ENCODE results near the gene WDR18.
"Not testable (repeated sequence)": the region's sequence is repeated elsewhere in the genome, so short reads cannot be mapped to it uniquely, and the experiment has no call there.

WDR18 gene

DNA sequence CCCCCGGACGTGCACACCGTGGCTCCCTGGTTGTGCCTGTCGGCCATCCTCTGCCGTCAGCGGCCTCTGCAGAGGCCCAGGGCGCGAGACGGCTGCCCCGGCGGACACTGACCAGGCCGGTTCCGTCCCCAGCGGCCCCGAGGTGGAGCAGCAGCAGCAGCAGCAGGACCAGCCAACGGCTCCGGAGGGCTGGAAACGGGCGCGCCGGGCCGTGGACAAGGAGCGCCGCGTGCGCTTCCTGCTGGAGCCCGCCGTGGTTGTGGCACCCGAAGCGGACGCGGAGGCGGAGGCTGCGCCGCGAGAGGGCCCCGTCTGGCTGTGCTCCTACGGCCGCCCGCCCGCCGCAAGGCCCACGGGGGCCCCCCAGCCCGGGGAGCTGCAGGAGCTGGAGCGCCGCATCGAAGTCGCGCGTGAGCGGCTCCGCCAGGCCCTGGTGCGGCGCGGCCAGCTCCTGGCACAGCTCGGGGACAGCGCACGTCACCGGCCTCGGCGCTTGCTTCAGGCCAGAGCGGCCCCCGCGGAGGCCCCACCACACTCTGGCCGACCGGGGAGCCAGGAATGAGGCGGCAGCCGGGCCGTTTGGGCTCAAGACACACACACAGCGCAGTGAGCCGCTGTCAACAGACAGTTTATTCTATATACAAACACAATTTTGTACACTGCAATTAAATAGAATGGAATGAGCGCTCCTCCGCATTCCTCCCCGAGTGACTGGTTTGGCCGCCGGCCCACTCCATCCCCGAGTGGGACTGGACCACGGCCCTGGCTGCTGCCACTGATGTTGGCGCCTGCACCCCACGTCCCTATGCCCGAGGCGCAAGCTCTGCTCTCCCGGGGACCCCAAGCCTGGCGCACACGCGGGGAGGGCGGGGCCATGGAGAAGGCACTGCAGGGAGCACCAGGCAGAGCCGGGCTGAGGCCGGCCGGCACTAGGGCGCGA, 25.2 kb downstream of the WDR18 start:
- no peak for DNase-seq

DNA sequence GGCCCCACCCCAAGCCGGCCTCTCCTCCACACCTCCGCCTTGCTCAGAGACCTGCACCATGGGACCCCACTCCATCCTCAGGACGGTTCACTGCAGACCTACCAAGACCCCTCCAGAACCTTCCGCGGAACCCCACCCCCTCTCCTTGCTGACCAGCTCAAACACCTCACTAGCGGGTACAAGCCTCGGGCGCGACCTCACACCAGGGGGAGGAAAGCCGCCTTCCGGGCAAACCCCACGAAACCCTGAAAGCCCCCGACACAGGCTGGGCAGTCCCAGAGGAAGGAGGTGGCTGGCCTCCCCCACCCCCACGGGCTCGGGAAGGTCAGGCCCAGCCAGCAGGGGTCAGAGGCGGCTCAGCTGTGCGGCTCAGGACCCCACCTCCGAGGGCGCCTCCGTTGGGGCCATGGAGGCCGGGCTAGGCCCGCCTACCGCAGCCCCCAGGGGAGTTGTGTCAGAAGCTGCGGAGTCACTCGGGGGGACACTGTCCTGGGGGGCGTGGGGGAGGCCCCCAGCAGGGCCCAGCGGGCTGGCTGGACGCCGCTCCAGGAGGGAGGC, 25.9 kb downstream of the WDR18 start:
- no peak for DNase-seq

DNA sequence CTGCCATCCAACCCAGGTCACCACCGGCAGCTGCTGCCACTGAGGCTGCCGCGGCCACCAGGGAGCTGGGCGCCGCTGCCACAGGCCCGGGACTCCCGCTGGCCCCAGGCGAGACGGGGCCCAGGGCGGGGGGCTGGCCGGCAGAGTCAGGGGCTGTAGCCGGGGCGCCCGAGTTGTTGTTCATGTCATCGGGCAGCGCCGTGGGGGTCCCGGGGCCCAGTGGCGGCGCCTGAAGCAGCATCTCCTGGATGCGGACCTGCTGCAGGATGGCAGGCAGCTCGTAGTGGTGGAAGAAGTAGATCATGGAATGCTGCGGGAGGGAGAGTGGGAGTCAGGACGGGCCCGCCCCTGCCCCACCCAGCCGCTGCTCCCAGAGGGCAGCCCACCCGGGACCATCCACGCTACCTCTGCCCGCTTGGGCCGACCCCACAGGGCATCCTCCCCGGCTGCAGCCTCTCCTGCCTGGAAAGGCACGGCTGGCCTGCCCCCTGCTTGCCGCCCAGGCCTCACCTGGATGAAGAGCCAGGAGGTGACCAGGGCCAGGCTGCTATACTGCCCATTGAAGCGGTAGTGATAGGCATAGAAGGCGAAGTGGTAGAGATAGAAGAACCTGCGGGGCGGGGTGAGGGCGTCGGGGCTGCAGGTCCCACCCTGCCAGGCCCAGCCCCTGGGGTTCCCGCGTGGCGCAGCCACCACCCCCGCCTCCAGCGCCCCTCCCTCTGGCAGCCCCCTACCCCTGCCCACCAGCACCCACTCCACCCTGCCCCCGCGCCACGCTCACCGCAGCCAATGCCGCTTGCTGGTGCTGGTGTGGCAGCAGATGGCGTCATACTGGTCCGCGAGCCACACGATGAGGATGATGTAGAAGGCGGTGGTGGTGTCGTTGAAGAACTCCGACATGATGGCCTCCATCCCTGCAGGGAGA, 26.7 kb downstream of the WDR18 start:
- no peak for DNase-seq

DNA sequence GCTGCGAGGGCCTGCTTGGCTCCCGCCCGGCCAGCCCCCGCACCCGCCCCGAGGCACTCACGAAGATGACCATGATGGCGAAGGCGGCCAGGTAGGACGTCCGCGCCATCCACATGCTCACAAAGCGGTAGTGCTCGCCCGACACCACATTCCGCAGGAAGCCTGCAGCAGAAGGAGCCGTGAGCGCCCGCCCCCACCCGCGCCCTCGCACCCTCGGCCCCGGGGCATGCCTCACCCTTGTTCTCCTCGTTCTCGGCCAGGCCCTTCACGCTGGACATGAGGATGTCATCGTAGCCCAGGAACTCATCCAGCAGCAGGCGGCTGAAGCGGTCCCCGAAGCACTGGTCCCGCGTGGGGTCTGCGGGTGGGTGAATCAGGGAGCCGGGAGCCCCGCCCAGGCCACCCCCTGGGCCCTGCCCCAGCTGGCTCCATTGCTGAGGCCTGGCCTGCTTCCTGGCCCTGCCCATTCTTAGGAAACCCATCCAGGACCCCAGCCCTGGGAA, 27.7 kb downstream of the WDR18 start:
- DNase-seq: no peak

DNA sequence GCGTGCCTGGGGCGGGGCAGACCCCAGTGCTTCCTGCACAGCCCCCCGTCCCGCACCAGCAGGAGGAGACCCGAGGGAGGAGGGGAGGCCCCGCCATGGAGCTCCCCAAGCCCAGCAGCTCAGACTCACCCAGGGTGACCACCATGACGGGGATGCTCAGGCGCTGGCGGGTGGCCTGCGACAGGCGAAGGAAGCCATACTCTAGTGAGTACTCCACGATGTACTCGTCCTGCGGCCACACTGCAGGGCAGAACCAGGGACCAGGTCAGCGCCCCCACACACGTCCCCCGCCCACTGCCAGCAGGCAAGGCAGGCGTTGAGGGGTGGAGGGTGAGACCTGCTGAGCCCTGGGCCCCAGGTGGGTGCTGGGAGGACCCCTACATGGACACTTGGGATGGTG, 28.2 kb downstream of the WDR18 start:
- no peak for DNase-seq

DNA sequence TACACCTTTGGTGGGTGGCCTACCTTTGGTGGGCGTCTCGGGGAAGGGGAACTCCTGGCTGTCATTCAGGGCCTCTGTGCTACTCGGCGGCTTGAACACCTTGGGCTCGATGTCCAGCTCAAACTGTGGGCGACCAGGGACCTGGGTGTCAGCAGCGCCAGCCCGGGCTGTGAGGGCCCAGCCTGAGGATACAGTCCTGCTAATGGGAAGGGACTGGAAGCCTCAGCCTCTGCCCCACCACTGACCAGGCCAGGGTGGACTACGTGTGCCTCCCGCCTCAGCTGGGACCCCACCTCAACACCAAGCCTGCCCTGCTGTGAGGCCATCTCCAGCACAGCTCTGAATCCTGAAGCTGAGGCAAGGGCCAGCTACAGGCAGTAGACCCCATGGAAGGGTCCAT, 29.1 kb downstream of the WDR18 start:
- no peak for DNase-seq

DNA sequence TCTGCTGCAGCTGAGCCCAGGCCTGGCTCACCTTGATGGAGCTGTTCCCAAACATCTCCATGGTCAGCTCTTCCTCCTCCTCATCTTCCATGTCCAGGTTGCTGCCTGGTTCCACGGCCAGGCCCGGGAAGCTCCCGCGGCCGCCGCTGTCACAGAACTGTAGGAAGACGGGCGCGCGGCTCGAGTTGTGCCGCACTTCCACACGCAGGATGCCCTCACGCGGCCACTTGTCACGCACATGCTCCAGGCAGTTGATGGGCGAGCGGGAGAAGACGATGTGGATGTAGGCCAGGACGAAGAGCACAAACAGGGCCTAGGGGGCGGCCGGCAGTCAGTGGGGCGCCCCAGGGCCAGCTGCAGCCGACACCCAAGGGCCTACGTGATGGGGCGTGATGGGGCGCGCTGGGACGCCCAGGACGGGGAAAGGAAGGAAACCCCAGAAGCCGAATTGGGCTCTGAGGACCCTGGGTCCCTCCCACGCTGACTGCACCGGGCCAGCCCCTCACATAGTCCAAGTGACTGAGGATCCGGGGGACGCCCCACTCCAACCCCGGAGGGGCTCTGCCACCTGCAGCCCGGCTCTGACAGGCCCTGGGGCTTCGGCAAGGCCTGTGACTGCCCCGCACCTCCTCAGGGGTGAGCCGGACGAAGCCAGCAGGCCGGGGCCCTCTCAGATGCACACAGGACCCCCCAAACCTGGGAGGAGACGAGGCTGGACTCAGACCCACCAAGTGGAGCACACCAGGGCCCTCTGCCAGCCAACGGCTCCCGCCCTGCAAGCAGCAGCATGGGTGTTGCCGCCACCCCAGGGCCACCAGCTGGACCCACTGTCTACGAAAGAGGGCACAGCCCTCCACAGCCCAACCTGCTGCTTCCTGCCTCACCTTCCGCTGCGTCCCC, 30.3 kb downstream of the WDR18 start:
- no peak for DNase-seq

DNA sequence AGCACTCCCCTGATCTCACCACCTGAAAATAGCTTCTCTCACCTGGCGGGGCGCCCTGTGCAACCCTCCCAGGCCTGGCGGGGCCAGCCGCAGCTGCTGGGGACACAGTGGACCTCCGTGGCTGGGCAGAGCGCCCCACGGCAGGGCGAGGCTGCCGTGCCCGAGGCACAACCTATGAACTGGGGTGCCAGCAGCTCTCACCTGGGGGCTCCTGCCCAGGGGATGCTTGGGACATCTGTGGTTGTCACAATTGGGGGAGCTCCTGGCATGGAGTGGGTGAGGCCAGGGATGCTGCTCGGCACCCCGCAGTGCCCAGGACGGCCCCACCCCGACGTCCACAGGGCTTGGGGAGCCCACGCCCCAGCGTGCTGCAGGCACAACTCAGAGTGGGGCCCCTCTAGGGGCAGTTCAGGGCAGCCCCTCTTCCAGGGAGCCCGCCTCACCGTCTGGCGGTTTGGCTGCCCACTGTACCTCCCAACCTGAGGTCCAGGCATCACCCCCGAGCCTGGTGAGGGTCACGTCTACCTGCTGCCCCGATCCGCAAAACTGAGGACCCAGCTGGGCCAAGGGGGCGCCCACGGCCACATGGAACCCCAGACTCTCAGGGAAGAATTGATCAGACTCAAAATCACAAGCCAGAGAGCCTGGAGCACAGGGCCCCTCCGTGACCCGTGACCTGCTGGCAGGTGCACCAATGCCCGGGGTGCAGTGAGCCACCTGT, 31.1 kb downstream of the WDR18 start:
- no peak for DNase-seq

DNA sequence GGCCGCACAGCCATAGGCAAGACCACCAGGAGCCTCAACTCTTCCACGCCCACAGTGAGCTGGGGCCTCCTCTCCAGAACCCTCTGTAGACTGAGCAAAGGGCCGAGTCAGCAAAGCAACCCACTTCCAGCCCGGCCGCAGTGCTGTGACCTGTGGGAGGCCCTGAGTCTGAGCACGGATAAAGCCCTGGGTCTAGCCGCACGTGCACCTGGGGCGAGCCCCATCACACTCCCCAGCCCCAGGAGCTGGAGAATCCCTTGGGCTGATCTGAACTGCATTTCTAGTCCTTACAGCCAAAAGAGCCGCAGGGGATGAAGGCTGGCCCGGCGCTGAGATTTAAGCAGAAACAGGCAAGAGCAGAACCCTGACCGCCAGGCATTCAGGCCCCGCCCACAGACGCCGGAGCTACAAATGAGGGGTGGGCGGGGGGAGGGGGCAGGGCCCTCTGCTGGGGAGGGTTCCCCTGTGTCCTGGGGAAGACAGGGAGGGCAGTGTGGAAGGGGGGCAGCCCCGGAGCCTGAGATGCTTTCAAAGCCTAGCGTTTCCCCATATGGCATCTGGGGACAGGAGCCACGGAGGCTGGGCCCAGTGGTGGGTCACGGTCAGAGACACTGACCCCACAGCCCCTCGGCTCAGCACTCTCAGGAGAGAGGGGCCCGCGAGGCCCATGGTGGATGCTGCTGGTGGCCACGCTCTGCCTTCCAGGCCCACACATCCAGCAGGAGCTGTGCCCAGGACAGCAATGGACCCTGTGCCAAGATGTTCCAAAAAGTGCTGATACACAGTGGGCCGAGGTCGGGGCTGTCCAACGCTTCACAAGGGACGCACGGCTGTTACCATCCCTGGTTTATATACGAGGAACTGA, 31.9 kb downstream of the WDR18 start:
- no peak for DNase-seq

DNA sequence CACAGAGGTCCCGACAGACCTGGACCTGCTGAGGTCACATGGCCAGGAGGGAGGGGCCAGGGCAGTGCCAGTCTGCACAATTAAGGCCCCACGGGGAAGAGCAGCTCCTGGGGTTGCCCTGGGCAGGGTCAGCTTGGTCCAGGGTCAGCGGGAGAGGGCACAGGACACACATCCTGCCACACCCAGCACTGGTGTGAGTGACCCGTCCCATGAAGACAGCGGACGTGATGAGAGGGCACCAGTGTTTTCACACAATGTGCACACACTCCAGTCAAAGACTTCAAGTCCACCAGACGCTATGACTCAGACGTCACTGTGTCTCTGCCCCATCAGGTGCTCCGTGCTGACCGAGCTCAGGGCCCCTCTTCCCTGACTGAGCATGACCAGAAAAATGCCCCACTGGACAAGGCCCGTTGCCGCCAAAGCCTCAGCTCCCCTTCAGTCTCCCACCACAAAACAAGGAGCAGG, 32.5 kb downstream of the WDR18 start:
- DNase-seq: no peak

DNA sequence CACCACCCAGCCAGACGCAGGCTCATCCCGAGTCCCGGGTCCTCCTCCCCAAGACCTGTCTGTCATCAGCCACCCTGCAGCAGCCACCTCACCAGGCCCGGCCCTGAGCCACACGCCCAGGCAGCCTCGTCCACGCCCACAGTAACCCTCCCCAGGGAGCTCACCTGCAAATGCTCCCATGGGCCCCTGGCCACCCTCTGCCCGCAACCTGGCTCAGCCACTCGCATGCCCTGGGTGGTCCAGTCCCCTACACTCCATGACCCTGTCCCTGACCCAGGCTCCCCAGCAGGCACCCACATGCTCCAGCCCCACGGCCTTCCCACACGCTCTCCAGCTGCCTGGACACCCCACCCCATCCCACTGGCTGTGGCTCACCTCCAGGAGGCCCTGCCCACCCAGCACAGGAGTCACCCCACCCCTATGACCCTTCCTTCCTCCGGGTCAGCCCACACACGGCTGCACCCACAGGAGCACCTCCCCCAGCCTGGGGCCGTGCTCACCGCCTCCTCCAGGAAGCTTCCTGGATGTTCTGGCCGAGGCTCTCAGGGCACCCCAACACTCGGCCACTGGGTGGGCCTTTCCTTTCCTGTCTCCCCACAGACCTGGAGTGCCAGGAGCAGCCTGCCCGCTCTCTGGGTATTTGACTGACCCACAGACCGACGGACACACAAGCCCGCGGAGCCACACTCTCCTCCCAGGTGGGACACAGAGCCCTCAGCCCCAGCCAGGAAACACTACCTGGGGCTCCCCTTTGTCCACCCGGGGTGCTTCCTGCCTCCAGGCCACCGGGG, 33.2 kb downstream of the WDR18 start:
- DNase-seq: no peak

DNA sequence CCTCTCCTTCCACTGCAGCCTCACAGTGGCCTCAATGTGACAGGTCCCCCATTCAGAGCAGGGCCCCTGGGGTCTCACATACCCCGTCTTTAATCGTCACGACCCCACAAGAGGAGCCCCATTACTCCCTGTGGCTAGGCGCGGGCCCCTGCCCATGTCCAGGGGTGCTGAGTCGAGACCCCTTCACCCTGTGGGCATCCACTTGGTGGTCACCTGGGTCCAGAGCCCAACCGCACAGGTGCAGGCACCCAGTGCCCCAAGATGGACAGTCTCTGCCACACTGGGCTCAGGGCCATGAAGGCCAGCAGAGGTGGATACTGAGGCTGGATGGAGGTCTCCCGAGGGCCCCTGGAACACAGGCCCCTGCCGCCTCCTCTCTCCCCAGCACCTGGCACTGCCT, 33.8 kb downstream of the WDR18 start:
- no peak for DNase-seq

DNA sequence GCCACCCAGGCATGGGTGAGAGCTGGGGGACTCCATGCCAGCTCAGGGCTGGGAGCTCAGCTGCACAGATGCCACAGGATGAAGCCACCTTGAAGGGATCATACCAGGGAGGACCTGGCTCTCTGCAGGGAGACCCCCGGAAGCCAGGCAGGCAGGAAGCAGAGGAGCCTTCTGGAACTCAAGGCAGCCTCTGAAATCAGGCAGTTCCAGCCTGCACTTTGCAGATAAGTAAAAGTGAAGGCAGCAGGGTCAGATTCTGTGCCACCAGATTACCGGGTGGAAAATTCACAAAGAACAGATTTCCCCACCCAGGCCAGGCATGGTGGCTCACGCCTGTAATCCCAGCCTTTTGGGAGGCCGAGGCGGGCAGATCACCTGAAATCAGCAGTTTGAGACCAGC, 34.2 kb downstream of the WDR18 start:
- DNase-seq: no peak

DNA sequence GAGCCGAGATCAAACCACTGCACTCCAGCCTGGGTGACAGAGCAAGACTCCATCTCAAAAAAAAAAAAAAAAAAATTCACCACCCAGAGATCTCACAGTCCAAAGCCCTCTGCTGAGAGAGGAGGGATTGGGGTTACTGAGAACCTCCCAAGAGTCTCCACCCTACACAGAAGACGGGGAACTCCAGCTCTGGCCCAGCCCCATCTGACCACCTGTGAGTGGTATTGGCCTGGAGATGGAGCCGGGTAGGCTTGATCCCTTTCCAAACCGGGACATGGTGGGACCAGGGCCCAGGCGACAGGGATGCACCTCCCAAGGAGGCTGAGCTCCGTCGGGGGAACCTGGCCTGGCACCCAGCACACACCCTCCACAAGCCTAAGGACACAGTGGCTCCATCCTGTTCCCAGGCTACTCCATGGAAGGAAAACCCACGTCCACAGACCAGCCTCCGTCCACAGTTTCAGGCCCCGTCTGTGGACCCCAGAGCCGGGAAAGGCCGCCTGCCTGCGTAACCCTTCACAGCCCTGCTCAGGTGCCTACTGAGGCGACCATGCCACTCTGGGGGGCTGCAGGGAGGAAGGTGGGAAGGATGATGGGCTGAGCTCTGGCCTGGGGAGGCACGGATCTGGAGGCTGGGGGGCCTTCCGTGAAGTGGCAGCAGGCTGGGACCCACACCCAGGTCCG, 34.9 kb downstream of the WDR18 start:
- no peak for DNase-seq

DNA sequence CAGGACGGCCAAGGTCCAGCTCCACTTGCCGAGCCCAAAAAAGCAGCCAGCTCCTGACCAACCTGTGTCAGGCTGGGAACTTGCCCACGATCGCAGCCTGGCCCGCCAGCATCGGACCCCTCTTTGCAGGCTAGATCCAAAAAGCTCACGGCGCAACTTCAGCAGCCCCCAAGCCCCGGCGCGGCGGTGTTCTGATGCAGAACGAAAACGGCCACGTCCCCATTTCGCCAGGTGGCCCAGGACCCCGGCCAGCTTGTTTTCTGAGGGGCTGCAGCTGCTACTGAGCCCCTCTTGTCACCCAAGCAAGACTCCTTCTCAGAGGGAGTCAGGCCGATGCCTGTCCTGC, 35.4 kb downstream of the WDR18 start:
- no peak for DNase-seq

DNA sequence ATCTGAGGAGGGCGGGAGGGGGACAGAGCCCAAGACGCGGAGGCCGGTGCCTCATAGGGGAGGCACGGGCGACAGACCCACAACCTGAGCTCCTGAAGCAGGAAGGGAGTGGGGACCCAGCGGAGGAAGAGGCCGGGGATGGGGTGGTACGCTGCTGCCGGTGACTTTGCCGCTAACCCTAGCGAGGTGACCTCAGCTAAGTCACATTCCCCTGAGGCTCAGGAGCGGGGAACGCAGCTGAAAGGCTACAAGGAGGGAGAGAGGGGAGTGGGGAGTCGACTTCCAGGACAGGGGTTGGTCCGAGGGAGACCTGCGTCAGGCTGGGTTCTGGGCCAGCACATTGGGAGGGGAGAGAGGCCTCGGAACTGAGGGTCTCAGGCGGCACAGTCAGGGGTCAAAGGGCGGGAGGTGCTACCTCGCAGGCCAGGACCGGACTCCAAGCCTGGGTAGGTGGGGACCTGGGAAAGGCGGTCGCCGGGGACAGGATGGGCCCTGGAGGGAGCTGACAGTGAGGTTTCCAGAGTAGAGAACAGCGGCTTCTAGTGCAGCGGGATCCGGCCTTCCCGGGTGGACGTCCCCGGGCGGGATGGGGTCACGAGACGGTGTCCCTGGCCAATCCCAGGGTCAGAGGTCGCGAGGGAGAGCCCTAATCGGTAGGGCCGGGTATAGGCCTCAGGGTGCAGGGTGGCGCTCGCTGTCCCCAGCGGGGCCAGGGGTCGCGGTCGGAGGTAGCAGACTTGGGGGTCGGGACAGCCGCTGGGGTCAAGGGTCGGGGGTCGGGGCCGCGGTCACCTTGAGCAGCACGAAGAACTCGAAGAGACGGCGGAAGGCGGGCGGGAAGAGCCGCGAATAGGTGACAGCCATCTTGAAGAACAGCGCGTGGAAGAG, 36.1 kb downstream of the WDR18 start:
- no peak for DNase-seq

DNA sequence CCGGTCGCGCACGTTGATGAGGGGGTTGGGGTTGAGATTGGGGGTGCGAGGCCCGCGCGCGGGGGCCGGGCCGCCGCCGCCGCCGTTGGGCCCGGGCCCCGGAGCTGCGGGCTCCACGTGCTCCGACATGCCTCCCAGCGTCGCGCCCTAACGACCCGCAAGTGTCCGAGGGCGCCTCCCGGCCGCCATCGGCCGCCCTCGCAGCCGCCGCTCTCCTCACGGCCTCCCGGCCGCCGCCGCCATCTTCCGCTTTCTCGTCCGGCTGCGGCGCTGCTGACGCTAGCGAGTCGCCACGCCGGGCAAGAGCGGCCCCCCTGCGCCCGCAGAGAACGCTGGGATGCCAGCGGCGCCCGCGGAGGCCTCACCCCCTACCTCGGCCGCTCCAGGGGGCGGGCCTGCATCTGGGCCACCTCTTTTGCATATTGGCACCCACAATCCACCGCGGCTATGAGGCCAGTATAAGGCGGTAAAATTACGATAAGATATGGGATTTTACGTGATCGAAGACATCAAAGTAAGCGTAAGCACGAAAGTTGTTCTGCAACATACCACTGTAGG, 36.8 kb downstream of the WDR18 start, which contains the start of gene TMEM259:
Gene TMEM259 (minus strand): TSS at position 256 of the 558 bp plus-strand sequence. CDS start 127 bp downstream, at position 129.
- peak; percentile 98 for DNase-seq

DNA sequence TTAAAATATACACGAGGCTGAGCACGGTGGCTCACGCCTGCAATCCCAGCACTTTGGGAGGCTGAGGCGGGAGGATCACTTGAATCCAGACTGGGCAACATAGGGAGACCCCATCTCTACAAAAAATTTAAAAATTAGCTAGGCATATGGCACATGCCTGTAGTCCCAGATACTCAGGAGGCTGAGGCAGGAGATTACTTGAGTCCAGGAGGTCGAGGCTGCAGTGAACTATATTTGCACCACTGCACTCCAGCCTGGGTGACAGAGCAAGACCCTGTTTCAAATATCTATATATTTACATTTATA, 39.7 kb downstream of the WDR18 start:
- not testable (repeated sequence) for DNase-seq
